GM12878 (cell line): ENCODE data around the gene CD70. TPM values are rescaled to one million over a fixed set of nuclear protein-coding genes. Genes with fewer than 3 reads are reported as not detected.
A peak's percentile ranks its signal among the peaks of the same experiment; 100 is the strongest.

ENCODE experiments used
- ATAC-seq: fragments of 200-7000 bp; cut with Tn5 transposase; 3 replicates; pipeline ENCODE4 v1.9.1; 2020; ENCODE audit warnings: mild to moderate bottlenecking, moderate library complexity
- BruUV-seq: library from RNA; stranded (reverse); fragments of 400-500 nt; replicated peaks from 2 replicates; lab custom pipeline; 2021; lab: Mats Ljungman, UMichigan
- CTCF ChIA-PET: fragments of 300-600 bp; sonication (Branson Sonifier 250); formaldehyde crosslinking; extraction: SDS; loops from one replicate; lab custom pipeline; 2021; ENCODE audit warnings: inconsistent platforms; lab: Yijun Ruan, JAX
- POLR2A ChIA-PET: fragments of 350-600 bp; formaldehyde crosslinking; extraction: SDS; loops from one replicate; lab custom pipeline; 2021; ENCODE audit warnings: inconsistent platforms; lab: Charles Lee
- RAD21 ChIA-PET: fragments of 300-600 bp; sonication (Branson Sonifier 250); formaldehyde crosslinking; loops from one replicate; lab custom pipeline; 2023; ENCODE audit warnings: antibody characterized with exemption; ENCODE audit not compliant: unreplicated experiment; lab: Charles Lee
- SMC1A ChIA-PET: fragments of 300-600 bp; sonication (Branson Sonifier 250); formaldehyde crosslinking; loops from one replicate; lab custom pipeline; 2023; ENCODE audit not compliant: unreplicated experiment, uncharacterized antibody; lab: Charles Lee
- DNase-seq: peaks from one replicate; pipeline ENCODE4 v3.0.0-alpha.2; 2011; ENCODE audit warnings: low read depth, low spot score
- FAIRE-seq: peaks from 3 replicates; lab custom pipeline; 2011; peaks lifted over from hg19 to GRCh38; lab: Jason Lieb, UNC
- H2AFZ ChIP-seq: 2 replicates; pipeline ENCODE4 v1.6.0; 2011; ENCODE audit warnings: low read depth, low read length, control low read depth; ENCODE audit not compliant: control insufficient read depth
- H3K27ac ChIP-seq: 2 replicates; pipeline ENCODE4 v1.5.1; 2011; ENCODE audit warnings: control low read depth; ENCODE audit not compliant: control insufficient read depth, insufficient read depth
- H3K27me3 ChIP-seq, 2 experiments: replicated peaks in 1 of 2; 2 replicates each; pipeline versions ENCODE4 v1.6.0 to v1.6.1; 2011; ENCODE audit warnings: low read length in 1 of 2; ENCODE audit not compliant: control insufficient read depth in 2 of 2, insufficient read depth in 2 of 2
- H3K36me3 ChIP-seq, 2 experiments: 2 replicates each; pipeline ENCODE4 v1.5.1; 2011; ENCODE audit warnings: low read length in 1 of 2; ENCODE audit not compliant: control insufficient read depth in 2 of 2, insufficient read depth in 2 of 2
- H3K4me1 ChIP-seq: 2 replicates; pipeline ENCODE4 v1.6.1; 2011; ENCODE audit warnings: mild to moderate bottlenecking, low read length, moderate library complexity, mixed read lengths; ENCODE audit not compliant: control insufficient read depth, insufficient read depth
- H3K4me2 ChIP-seq: 2 replicates; pipeline ENCODE4 v1.6.0; 2011; ENCODE audit warnings: control low read depth; ENCODE audit not compliant: control insufficient read depth, insufficient read depth
- H3K4me3 ChIP-seq: fragments of 200-600 bp; sonication (generic); 2 replicates; pipeline ENCODE4 v1.5.1; 2016
- H3K79me2 ChIP-seq: 2 replicates; pipeline ENCODE4 v1.6.0; 2011; ENCODE audit warnings: low read length; ENCODE audit not compliant: control insufficient read depth, insufficient read depth
- H3K9ac ChIP-seq: 2 replicates; pipeline ENCODE4 v1.8.0; 2011; ENCODE audit warnings: low read length, control low read depth, mixed read lengths; ENCODE audit not compliant: control insufficient read depth, insufficient read depth
- H3K9me3 ChIP-seq: replicated peaks from 3 replicates; pipeline ENCODE4 v1.5.1; 2011; ENCODE audit warnings: mild to moderate bottlenecking, low read length; ENCODE audit not compliant: control insufficient read depth, insufficient read depth
- H4K20me1 ChIP-seq: 2 replicates; pipeline ENCODE4 v1.6.0; 2011; ENCODE audit not compliant: control insufficient read depth, insufficient read depth
- ATF2 ChIP-seq: IDR thresholded peaks from 2 replicates; pipeline ENCODE4 v1.6.1; 2012; ENCODE audit warnings: low read length, inconsistent platforms
- ATF7 ChIP-seq: fragments of 450-650 bp; IDR thresholded peaks from 2 replicates; pipeline ENCODE4 v1.6.1; 2016; ENCODE audit warnings: low read depth, mild to moderate bottlenecking
- CEBPB ChIP-seq, 2 experiments: fragments of 150-350 bp in 1 of 2; IDR thresholded peaks; 2 replicates each; pipeline ENCODE4 v1.6.1; 2012 to 2014; ENCODE audit warnings: low read depth in 2 of 2, low read length in 2 of 2, borderline replicate concordance in 1 of 2, inconsistent platforms in 1 of 2
- EED ChIP-seq: sonication (generic); IDR thresholded peaks from 2 replicates; pipeline ENCODE4 v1.6.1; 2016; ENCODE audit warnings: antibody characterized with exemption, low read depth
- EGR1 ChIP-seq, 2 experiments: IDR thresholded peaks; 1 replicate in 1 of 2; 2 replicates in 1 of 2; pipeline ENCODE4 v1.6.1; 2011 to 2012; ENCODE audit warnings: low read depth in 2 of 2, low read length in 2 of 2, borderline replicate concordance in 1 of 2, mild to moderate bottlenecking in 1 of 2, moderate library complexity in 1 of 2
- ETV6 ChIP-seq, 2 experiments: fragments of 450-650 bp in 1 of 2; IDR thresholded peaks in 1 of 2; conservative IDR thresholded peaks in 1 of 2; 2 replicates each; pipeline ENCODE4 v1.6.1; 2014; ENCODE audit warnings: antibody characterized with exemption in 1 of 2, borderline replicate concordance in 1 of 2, low read depth in 1 of 2, mild to moderate bottlenecking in 1 of 2, moderate library complexity in 1 of 2
- EZH2 ChIP-seq: IDR thresholded peaks from 2 replicates; pipeline ENCODE4 v1.6.1; 2012; ENCODE audit warnings: low read depth, mild to moderate bottlenecking, control low read depth, inconsistent platforms, low read length, borderline replicate concordance; ENCODE audit not compliant: control insufficient read depth
- HCFC1 ChIP-seq: fragments of 150-350 bp; IDR thresholded peaks from 2 replicates; pipeline ENCODE4 v1.6.1; 2014; ENCODE audit warnings: low read length
- HDAC2 ChIP-seq: fragments of 200-600 bp; sonication (generic); IDR thresholded peaks from 2 replicates; pipeline ENCODE4 v1.6.1; 2017
- NFYB ChIP-seq: IDR thresholded peaks from 2 replicates; pipeline ENCODE4 v1.6.1; 2011; ENCODE audit warnings: low read depth, mild to moderate bottlenecking, low read length, improper control_type of control experiment, moderate library complexity; ENCODE audit not compliant: insufficient read depth
- POLR2AphosphoS5 ChIP-seq: IDR thresholded peaks from 2 replicates; pipeline ENCODE4 v1.6.1; 2011; ENCODE audit warnings: mild to moderate bottlenecking, low read length, inconsistent platforms
- SP1 ChIP-seq: IDR thresholded peaks from one replicate; pipeline ENCODE4 v1.6.1; 2011; ENCODE audit warnings: low read depth, low read length
- SUZ12 ChIP-seq: fragments of 200-600 bp; sonication (generic); IDR thresholded peaks from one replicate; pipeline ENCODE4 v1.6.1; 2018; ENCODE audit warnings: antibody characterized with exemption, mild to moderate bottlenecking; ENCODE audit not compliant: unreplicated experiment
- TBL1XR1 ChIP-seq: IDR thresholded peaks from 2 replicates; pipeline ENCODE4 v1.6.1; 2012; ENCODE audit warnings: low read depth, low read length, improper control_type of control experiment
- ZBED1 ChIP-seq: IDR thresholded peaks from 2 replicates; pipeline ENCODE4 v1.6.1; 2016; ENCODE audit warnings: borderline replicate concordance
- WGBS: methylation state at CpG from one replicate; pipeline ENCODE4 v1.1.6; 2016; ENCODE audit warnings: low lambda C conversion rate; ENCODE audit not compliant: insufficient replicate concordance, insufficient coverage; ENCODE audit errors: missing lambda C conversion rate; 5-methylcytosine and 5-hydroxymethylcytosine counted together
- in situ Hi-C: fragments of 300-500 bp; cut with MboI; formaldehyde crosslinking; loops from 9 replicates; pipeline ENCODE4 v1.14.3; 2018; ENCODE audit warnings: mixed read lengths
- intact Hi-C: fragments of 100-400 bp; cut with micrococcal nuclease; formaldehyde crosslinking; loops from one replicate; pipeline ENCODE4 v1.14.2; 2022; ENCODE audit not compliant: unreplicated experiment
- polyA plus RNA-seq, 11 experiments: library from polyadenylated mRNA; depleted of rRNA in 4 of 11; unstranded in 6 of 11; stranded (reverse) in 5 of 11; fragments of >200 nt; fragmentation: Nextera tagmentation in 4 of 11; fragmentation: Illumina TruSeq in 1 of 11; extraction: Ambion mirVana in 4 of 11; extraction: Trizol in 1 of 11; gene quantifications; 1 replicate in 1 of 11; 2 replicates in 10 of 11; pipeline versions ENCODE4 v1.2.1 to v1.2.3, GENCODE V29; 2011 to 2016; ENCODE audit warnings: inconsistent platforms in 2 of 11, missing spikeins in 2 of 11, low read depth in 1 of 11
- total RNA-seq, 4 experiments: library from RNA; depleted of rRNA in 3 of 4; stranded (reverse); fragments of >200 nt in 3 of 4; fragmentation: Illumina TruSeq in 1 of 4; extraction: Trizol in 1 of 4; gene quantifications; 2 replicates each; pipeline versions ENCODE4 v1.2.1 to v1.2.3, GENCODE V29; 2013 to 2021

The CD70 gene
- total and polyA plus RNA-seq, 10 of the 15 experiments (the other 5 are each of a cell fraction or from before 2014, with no cell fraction given): 16.4 to 441 (median 265) TPM

- H3K36me3 ChIP-seq: no peaks in the 10 kb centered on the region
These were observed 35.8 kb upstream of the CD70 start for GRCh38 chr19:6626764-6627163.

GRCh38 chr19:6617374-6617773 is 26.4 kb upstream of the CD70 start:
- Histone ChIP-seq H3K4me3 (no peak overlapping the region), H3K9ac (no peak overlapping the region), H3K4me2 (no peak overlapping the region), H3K79me2 (no peaks in the 10 kb centered on the region), H4K20me1 (no peaks in the 10 kb centered on the region), H3K27me3 (no peaks in the 10 kb centered on the region), H3K36me3 (no peaks in the 10 kb centered on the region), H3K4me1 (peaks cover 3% of the 10 kb centered on the region; the same call in 1 of the 2 replicates), H3K27ac (no peak overlapping the region), H2AFZ (no peak overlapping the region), H3K9me3 (peaks cover 3% of the 10 kb centered on the region; the same call in 2 of the 3 replicates)
- CTCF ChIA-PET: interaction anchor here (0.9 to 1.2 kb wide), 4 partner anchors 13 to 120 kb away, joined by 3 to 5 read pairs (median 4); partner anchors contain the start of gene GPR108
- in situ Hi-C loops: no loop called here
- DNase-seq (no peak), FAIRE-seq (no peak), ATAC-seq (no peak)
- 50% methylated on average over 2 of the region's 2 CpGs for WGBS
- RAD21 ChIA-PET: interaction anchor here (0.7 to 0.8 kb wide), 2 partner anchors 13 to 15 kb away, joined by 3 read pairs; no protein-coding TSS in a partner anchor
- intact Hi-C loops: no loop called here
- SMC1A ChIA-PET: interaction anchor here (0.6 to 1.4 kb wide), 10 partner anchors 8 to 119 kb away, joined by 3 to 11 read pairs (median 3); no protein-coding TSS in a partner anchor
- TF ChIP-seq EGR1 (IDR thresholded peaks at IDR 0.05; ENCODE audit: borderline replicate concordance in 1 of 2, low read depth in 2 of 2, low read length in 2 of 2) (no peak), ATF2 (no peak), HCFC1 (no peak), HDAC2 (no peak), CEBPB (IDR thresholded peaks at IDR 0.05; ENCODE audit: borderline replicate concordance in 1 of 2, low read depth in 2 of 2, low read length in 2 of 2) (no peak), ZBED1 (no peak), SUZ12 (no peak), POLR2AphosphoS5 (no peak), EED (no peak)
- POLR2A ChIA-PET: interaction anchor here (0.7 to 1.0 kb wide), 2 partner anchors 12 to 13 kb away, joined by 3 read pairs; no protein-coding TSS in a partner anchor
- no TSS peak for BruUV-seq

More at GRCh38 chr19:6626764-6627163, 35.8 kb upstream of the CD70 start:
- in situ Hi-C loops: no loop called here
- DNase-seq: no peak
- BruUV-seq: no TSS peak
- Histone ChIP-seq H3K9ac (no peak overlapping the region), H3K79me2 (no peaks in the 10 kb centered on the region), H2AFZ (no peak overlapping the region), H3K27me3 (no peaks in the 10 kb centered on the region), H3K4me3 (no peak overlapping the region), H3K27ac (no peak overlapping the region), H4K20me1 (no peaks in the 10 kb centered on the region), H3K9me3 (peaks cover 9% of the 10 kb centered on the region; the same call in 2 of the 3 replicates), H3K4me1 (peaks cover 8% of the 10 kb centered on the region), H3K4me2 (no peak overlapping the region)
- no peak for ATAC-seq
- no peak for TF ChIP-seq TBL1XR1
- no peak for TF ChIP-seq ETV6 (conservative IDR thresholded peaks at IDR 0.05 in 1 of 2, IDR thresholded peaks at IDR 0.05 in 1 of 2; ENCODE audit: borderline replicate concordance in 1 of 2, low read depth in 1 of 2)
- TF ChIP-seq EZH2: no peak
- no peak for TF ChIP-seq SP1
- no peak for TF ChIP-seq NFYB
- no peak for TF ChIP-seq ATF7
- intact Hi-C loops: no loop called here
- ChIA-PET SMC1A (no interaction called here), CTCF (no interaction called here), POLR2A (no interaction called here), RAD21 (no interaction called here)
- peak; percentile 44 for FAIRE-seq
